Mesenchymal stem cell (in vitro differentiated cells and primary cell): ENCODE results near the gene CNTNAP2.
A peak's percentile ranks its signal among the peaks of the same experiment; 100 is the strongest.

ENCODE experiments used
- DNase-seq: peaks from one replicate; pipeline ENCODE4 v3.0.0-alpha.2; 2013
- H2AFZ ChIP-seq: one replicate; pipeline ENCODE4 v1.6.1; 2013; ENCODE audit warnings: low read depth, mild to moderate bottlenecking, control low read depth, inconsistent platforms, low read length, moderate library complexity
- H2AK5ac ChIP-seq: 2 replicates; pipeline ENCODE4 v1.6.1; 2013; ENCODE audit warnings: low read length, moderate library complexity, mild to moderate bottlenecking, inconsistent platforms; ENCODE audit not compliant: severe bottlenecking
- H2BK120ac ChIP-seq: one replicate; pipeline ENCODE4 v1.6.1; 2013; ENCODE audit warnings: low read depth, mild to moderate bottlenecking, inconsistent platforms, low read length, moderate library complexity
- H2BK12ac ChIP-seq, 2 experiments: one replicate each; pipeline ENCODE4 v1.6.1; 2013; ENCODE audit warnings: inconsistent platforms in 2 of 2, low read length in 2 of 2, mild to moderate bottlenecking in 2 of 2, moderate library complexity in 2 of 2, control low read depth in 1 of 2
- H2BK15ac ChIP-seq: one replicate; pipeline ENCODE4 v1.6.1; 2013; ENCODE audit warnings: mild to moderate bottlenecking, low read depth, inconsistent platforms; ENCODE audit not compliant: poor library complexity, severe bottlenecking
- H2BK5ac ChIP-seq: 2 replicates; pipeline ENCODE4 v1.6.1; 2013; ENCODE audit warnings: low read depth, mild to moderate bottlenecking, low read length, control low read depth, inconsistent platforms; ENCODE audit not compliant: poor library complexity, severe bottlenecking
- H3K14ac ChIP-seq, 2 experiments: one replicate each; pipeline ENCODE4 v1.6.1; 2013; ENCODE audit warnings: inconsistent platforms in 2 of 2, low read length in 2 of 2, control low read depth in 1 of 2, mild to moderate bottlenecking in 1 of 2, moderate library complexity in 1 of 2
- H3K18ac ChIP-seq, 2 experiments: one replicate each; pipeline ENCODE4 v1.6.1; 2013; ENCODE audit warnings: inconsistent platforms in 2 of 2, low read length in 2 of 2, control low read depth in 1 of 2, low read depth in 1 of 2, mild to moderate bottlenecking in 1 of 2
- H3K23ac ChIP-seq, 2 experiments: one replicate each; pipeline ENCODE4 v1.6.1; 2013; ENCODE audit warnings: inconsistent platforms in 2 of 2, low read length in 2 of 2, mild to moderate bottlenecking in 2 of 2, moderate library complexity in 2 of 2, control low read depth in 1 of 2
- H3K27ac ChIP-seq: 2 replicates; pipeline ENCODE4 v1.5.1; 2013; ENCODE audit warnings: mild to moderate bottlenecking, moderate library complexity, low read length, control low read depth, inconsistent platforms; ENCODE audit not compliant: poor library complexity, severe bottlenecking
- H3K27me3 ChIP-seq, 2 experiments: 2 replicates each; pipeline versions ENCODE4 v1.6.1 to v1.7.0; 2013; ENCODE audit warnings: low read length in 2 of 2, mild to moderate bottlenecking in 2 of 2, moderate library complexity in 2 of 2, control low read depth in 1 of 2, inconsistent platforms in 1 of 2; ENCODE audit not compliant: control insufficient read depth in 1 of 2, insufficient read depth in 1 of 2
- H3K36me3 ChIP-seq, 2 experiments: 2 replicates each; pipeline versions ENCODE4 v1.6.1 to v1.7.0; 2013; ENCODE audit warnings: low read length in 2 of 2, control low read depth in 1 of 2, inconsistent platforms in 1 of 2, low read depth in 1 of 2, mild to moderate bottlenecking in 1 of 2; ENCODE audit not compliant: insufficient read depth in 2 of 2, control insufficient read depth in 1 of 2
- H3K4ac ChIP-seq, 2 experiments: one replicate each; pipeline ENCODE4 v1.6.1; 2013; ENCODE audit warnings: inconsistent platforms in 2 of 2, low read length in 2 of 2, mild to moderate bottlenecking in 2 of 2, moderate library complexity in 2 of 2, control low read depth in 1 of 2, low read depth in 1 of 2
- H3K4me1 ChIP-seq: 2 replicates; pipeline ENCODE4 v1.6.1; 2013; ENCODE audit warnings: low read depth, low read length, control low read depth; ENCODE audit not compliant: control insufficient read depth, insufficient read depth
- H3K4me2 ChIP-seq: 2 replicates; pipeline ENCODE4 v1.6.1; 2013; ENCODE audit warnings: low read length, mild to moderate bottlenecking, inconsistent platforms; ENCODE audit not compliant: poor library complexity, severe bottlenecking
- H3K4me3 ChIP-seq, 2 experiments: 2 replicates each; pipeline versions ENCODE4 v1.5.1 to v1.7.0; 2013; ENCODE audit warnings: low read length in 2 of 2, mild to moderate bottlenecking in 2 of 2, control low read depth in 1 of 2, low read depth in 1 of 2; ENCODE audit not compliant: insufficient read depth in 1 of 2
- H3K79me1 ChIP-seq: replicated peaks from 2 replicates; pipeline ENCODE4 v1.6.1; 2013; ENCODE audit warnings: mild to moderate bottlenecking, control low read depth, low read length, inconsistent platforms; ENCODE audit not compliant: poor library complexity, severe bottlenecking
- H3K9ac ChIP-seq: 2 replicates; pipeline ENCODE4 v1.7.0; 2013; ENCODE audit warnings: mild to moderate bottlenecking, low read length, moderate library complexity
- H3K9me3 ChIP-seq: 2 replicates; pipeline ENCODE4 v1.7.0; 2013; ENCODE audit warnings: mild to moderate bottlenecking, low read length; ENCODE audit not compliant: control insufficient read depth
- H4K8ac ChIP-seq: one replicate; pipeline ENCODE4 v1.6.1; 2013; ENCODE audit warnings: inconsistent platforms, mild to moderate bottlenecking, low read length, moderate library complexity
- H4K91ac ChIP-seq: one replicate; pipeline ENCODE4 v1.6.1; 2013; ENCODE audit warnings: mild to moderate bottlenecking, low read length, inconsistent platforms
- WGBS: methylation state at CpG from one replicate; pipeline ENCODE4 v1.1.7; 2013; ENCODE audit warnings: mixed read lengths; 5-methylcytosine and 5-hydroxymethylcytosine counted together

CNTNAP2 gene

GRCh38 chr7:146414373-146414772 is 297.8 kb downstream of the CNTNAP2 start:
- Histone ChIP-seq H3K27me3 (no peaks in the 10 kb centered on the region), H3K27ac (no peak overlapping the region), H3K4me1 (peaks cover 3% of the 10 kb centered on the region), H4K91ac (no peak overlapping the region), H3K4me2 (no peak overlapping the region), H3K9me3 (no peaks in the 10 kb centered on the region), H2BK5ac (no peak overlapping the region), H3K18ac (no peak overlapping the region), H3K4me3 (no peak overlapping the region), H3K23ac (no peak overlapping the region), H2AK5ac (peak overlapping the region; percentile 75), H4K8ac (no peak overlapping the region), H2BK12ac (no peak overlapping the region), H3K79me1 (no peaks in the 10 kb centered on the region), H2AFZ (no peak overlapping the region), H3K14ac (no peak overlapping the region), H2BK120ac (no peak overlapping the region), H3K4ac (no peak overlapping the region), H3K36me3 (no peaks in the 10 kb centered on the region), H2BK15ac (no peak overlapping the region), H3K9ac (no peak overlapping the region)
- no peak for DNase-seq
- WGBS: 70% methylated on average over 1 of the region's 2 CpGs

- Histone ChIP-seq H3K4ac (no peak overlapping the region), H3K79me1 (no peaks in the 10 kb centered on the region), H3K27me3 (no peaks in the 10 kb centered on the region), H2AK5ac (no peak overlapping the region), H2BK5ac (no peak overlapping the region), H3K4me1 (peaks cover 3% of the 10 kb centered on the region), H2BK12ac (no peak overlapping the region), H2AFZ (no peak overlapping the region), H4K8ac (no peak overlapping the region), H3K9me3 (no peaks in the 10 kb centered on the region), H3K18ac (no peak overlapping the region), H3K27ac (no peak overlapping the region), H3K14ac (no peak overlapping the region), H3K36me3 (no peaks in the 10 kb centered on the region), H3K4me2 (no peak overlapping the region), H2BK15ac (no peak overlapping the region), H4K91ac (no peak overlapping the region), H2BK120ac (no peak overlapping the region), H3K9ac (no peak overlapping the region), H3K23ac (no peak overlapping the region), H3K4me3 (no peak overlapping the region)
- DNase-seq: no peak
- 86% methylated on average over 2 of the region's 2 CpGs for WGBS
Measured at GRCh38 chr7:146414937-146415336, 298.3 kb downstream of the CNTNAP2 start.

GRCh38 chr7:146417176-146417575 is 300.6 kb downstream of the CNTNAP2 start:
- Histone ChIP-seq H3K4me2 (no peak overlapping the region), H2AFZ (no peak overlapping the region), H3K14ac (no peak overlapping the region), H3K18ac (no peak overlapping the region), H3K4ac (no peak overlapping the region), H3K9ac (no peak overlapping the region), H3K79me1 (no peaks in the 10 kb centered on the region), H4K8ac (no peak overlapping the region), H3K23ac (no peak overlapping the region), H3K27ac (no peak overlapping the region), H2BK120ac (no peak overlapping the region), H2BK5ac (no peak overlapping the region), H3K4me1 (peaks cover 3% of the 10 kb centered on the region), H3K36me3 (no peaks in the 10 kb centered on the region), H2BK15ac (no peak overlapping the region), H3K27me3 (no peaks in the 10 kb centered on the region), H2AK5ac (no peak overlapping the region), H2BK12ac (no peak overlapping the region), H4K91ac (no peak overlapping the region), H3K4me3 (no peak overlapping the region), H3K9me3 (no peaks in the 10 kb centered on the region)
- DNase-seq: no peak

- Histone ChIP-seq H2AK5ac (no peak overlapping the region), H3K14ac (no peak overlapping the region), H3K4me1 (no peaks in the 10 kb centered on the region), H2AFZ (no peak overlapping the region), H3K23ac (no peak overlapping the region), H3K27ac (no peak overlapping the region), H3K4me3 (no peak overlapping the region), H3K36me3 (no peaks in the 10 kb centered on the region), H3K4me2 (no peak overlapping the region), H3K9ac (no peak overlapping the region), H3K4ac (no peak overlapping the region), H2BK12ac (no peak overlapping the region), H3K27me3 (no peaks in the 10 kb centered on the region), H2BK15ac (no peak overlapping the region), H4K8ac (no peak overlapping the region), H4K91ac (no peak overlapping the region), H2BK120ac (no peak overlapping the region), H3K18ac (no peak overlapping the region), H3K79me1 (no peaks in the 10 kb centered on the region), H3K9me3 (peaks cover 9% of the 10 kb centered on the region), H2BK5ac (no peak overlapping the region)
- no peak for DNase-seq
- 100% methylated on average over 1 of the region's 1 CpG for WGBS
Measured at GRCh38 chr7:146423446-146423845, 306.8 kb downstream of the CNTNAP2 start.
